Ecto neural progenitor cell (in vitro differentiated cells): Measurements from ENCODE around the gene LIPC.

Experiments used
- DNase-seq: peaks from one replicate; pipeline ENCODE4 v3.0.0-alpha.2; 2018; ENCODE audit warnings: low spot score

Gene LIPC

DNA sequence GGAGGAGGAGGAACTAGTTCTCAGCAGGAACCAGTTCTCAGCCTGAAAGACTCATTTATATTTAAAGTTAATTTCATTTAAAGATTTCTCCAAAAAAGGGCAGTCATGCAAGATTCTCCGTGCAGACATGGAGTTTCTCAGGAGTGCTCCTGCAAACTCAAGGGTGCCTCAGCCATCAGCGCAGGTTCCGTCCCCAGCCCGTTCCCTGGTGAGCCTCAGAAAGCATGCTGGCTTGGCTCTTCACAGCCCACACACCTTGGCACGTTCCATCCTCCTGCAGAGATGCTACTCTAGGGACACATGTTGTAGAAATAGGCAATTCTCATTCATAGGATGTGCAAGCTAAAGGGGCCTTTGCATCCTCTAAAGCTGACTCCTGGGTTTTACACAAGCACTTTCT, 123.0 kb downstream of the LIPC start:
- no peak for DNase-seq

GRCh38 chr15:58555162-58556027, 123.6 kb downstream of the LIPC start:
- DNase-seq = no peak

GRCh38 chr15:58556028-58556361, 124.2 kb downstream of the LIPC start:
- DNase-seq = no peak

DNA sequence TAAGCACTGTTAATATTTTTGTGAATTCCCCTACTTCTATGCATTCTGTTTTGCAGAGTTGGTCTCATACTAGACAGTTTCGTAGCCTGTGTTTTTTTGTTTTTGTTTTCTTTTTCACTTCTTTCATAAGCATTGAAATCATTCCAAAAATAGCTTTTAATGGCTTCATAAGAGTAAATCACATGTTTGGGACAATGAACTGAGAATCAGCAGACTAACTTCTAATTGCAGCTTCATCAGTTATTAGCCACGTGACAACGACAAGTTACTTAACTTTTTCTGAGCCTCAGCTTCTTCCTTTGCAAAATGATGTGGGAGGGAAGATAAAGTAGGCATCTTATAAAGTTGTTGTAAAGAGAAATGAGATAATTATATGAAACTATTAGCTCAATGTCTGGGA, 124.8 kb downstream of the LIPC start:
- no peak for DNase-seq

GRCh38 chr15:58558777-58559176, 127.0 kb downstream of the LIPC start:
- no peak for DNase-seq

DNA sequence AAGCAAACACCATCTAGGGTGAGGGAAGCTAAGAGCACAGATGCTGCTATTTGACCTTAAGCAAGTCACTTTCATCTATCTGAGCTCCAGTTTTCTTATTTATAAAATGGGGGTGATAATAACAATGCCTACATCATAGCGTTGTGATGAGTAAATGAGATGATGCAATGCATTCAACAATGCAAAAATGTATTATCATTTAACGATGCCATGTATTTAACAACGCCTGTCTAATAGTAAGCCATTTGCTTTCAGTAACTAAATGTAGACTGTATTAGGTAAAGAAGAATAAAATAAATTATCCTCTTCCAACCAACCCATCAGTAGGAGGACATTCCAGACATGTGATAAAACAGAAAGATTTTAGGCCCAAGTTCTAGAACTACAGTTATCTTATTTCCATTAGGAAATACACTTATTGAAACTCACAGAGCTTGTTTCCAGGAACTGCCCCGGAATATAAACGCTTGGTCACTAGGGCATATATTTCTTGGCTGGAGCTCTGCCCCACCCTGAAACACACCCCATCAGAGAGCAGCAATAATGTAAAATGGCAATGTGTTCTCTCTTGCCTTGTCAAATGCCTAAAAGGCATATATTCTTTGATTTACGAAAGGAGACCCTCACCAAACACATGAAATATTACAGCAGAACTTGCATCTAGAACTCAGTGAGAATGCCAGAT, 128.3 kb downstream of the LIPC start:
- no peak for DNase-seq

DNA sequence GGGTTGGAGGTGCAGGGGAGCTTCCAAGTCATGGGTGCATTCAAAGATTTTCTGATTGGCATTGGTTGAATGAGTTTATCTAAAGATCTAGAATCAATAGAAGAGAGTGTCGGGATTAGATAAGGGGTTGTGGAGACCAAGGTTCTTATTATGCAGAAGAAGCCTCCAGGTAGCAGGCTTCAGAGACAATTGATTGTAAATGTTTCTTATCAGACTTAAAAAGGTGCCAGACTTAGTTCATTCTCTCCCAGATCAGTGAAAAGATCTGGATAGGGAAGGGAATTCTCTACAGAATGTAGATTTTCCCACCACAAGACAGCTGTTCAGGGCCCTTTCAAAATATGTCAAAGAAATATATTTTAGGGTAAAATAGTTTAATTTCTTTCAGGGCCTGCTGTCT, 129.5 kb downstream of the LIPC start:
- DNase-seq = no peak

- no peak for DNase-seq
These were observed 130.3 kb downstream of the LIPC start for GRCh38 chr15:58562135-58562534.

- no peak for DNase-seq
These were observed 133.2 kb downstream of the LIPC start for GRCh38 chr15:58564981-58565380.

DNA sequence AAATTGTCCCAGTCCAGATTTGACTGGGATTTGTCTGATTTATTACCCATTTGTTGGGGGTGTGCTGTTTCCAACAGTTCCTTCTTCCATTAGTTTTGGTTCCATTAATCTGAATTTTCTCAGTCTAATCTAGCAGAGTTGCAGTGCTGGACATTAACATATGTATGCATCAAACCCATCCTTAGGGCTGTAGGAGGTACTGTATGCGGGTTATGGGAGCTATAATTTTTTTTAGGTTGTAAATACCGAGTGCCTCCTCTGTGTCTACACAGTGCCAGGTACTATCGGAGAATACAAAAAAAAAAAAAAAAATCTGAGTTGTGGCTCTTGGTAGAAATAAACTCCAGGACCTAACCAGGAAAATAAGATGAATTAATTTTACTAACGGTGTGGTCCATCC, 133.8 kb downstream of the LIPC start:
- no peak for DNase-seq

DNA sequence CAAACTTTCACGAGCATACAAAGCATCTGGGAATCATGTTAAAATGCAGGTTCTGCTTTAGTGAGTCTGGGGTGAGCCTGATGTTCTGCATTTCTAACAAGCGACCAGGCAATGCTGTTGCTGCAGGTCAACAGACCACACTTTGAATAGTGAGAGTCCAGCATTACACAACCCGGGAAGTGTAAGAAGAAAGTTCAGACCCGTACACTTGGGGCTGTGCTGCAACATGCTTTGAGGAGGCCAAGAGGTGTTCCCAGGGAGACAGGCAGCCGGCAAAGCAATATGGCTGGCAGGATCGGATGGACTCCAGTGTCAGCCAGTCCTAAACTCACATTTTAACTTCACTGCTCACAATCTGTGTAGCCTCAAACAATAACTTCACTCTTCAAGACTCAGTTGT, 134.2 kb downstream of the LIPC start:
- DNase-seq = no peak

GRCh38 chr15:58568157-58568571, 136.4 kb downstream of the LIPC start:
- DNase-seq = no peak

GRCh38 chr15:58569455-58569854, 137.7 kb downstream of the LIPC start:
- DNase-seq = no peak

- no peak for DNase-seq
These were observed 139.7 kb downstream of the LIPC start for GRCh38 chr15:58571491-58571890.

GRCh38 chr15:58572521-58572920, 140.7 kb downstream of the LIPC start:
- no peak for DNase-seq

DNA sequence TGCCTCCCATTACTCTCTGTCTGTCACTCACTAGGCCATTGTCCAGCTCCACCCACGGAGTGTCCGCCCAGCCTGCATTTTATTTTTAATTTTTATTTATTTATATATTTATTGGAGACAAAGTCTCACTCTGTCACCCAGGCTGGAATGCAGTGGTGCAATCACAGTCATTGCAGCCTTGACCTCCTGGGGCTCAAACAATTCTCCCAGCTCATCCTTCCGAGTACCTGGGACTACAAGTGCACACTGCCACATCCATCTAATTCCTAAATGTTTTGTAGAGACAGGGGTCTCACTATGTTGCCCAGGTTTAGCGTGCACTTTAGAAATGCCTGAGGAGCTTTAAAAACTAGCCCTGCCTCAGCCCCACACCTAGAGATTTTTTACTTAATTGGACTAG, 141.5 kb downstream of the LIPC start:
- no peak for DNase-seq

DNA sequence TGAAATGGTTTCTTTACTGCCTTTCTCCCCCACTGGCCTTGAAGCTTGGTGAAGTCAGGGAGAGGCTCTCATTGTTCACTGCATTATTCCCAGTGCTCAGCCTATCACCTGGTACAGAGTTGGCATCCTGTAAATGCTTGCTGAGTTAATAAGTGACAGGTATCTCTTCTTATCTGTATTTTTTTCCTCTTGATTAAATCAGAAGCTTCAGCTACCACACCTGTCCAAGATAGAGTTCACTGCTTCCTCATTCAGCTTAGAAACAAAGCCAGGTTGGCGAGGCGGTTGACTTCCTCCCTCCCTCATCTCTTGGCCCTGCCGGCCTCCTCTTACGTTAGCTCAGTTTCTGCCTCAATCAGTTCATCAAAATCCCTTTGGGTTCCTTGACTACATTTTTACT, 142.8 kb downstream of the LIPC start:
- no peak for DNase-seq

DNA sequence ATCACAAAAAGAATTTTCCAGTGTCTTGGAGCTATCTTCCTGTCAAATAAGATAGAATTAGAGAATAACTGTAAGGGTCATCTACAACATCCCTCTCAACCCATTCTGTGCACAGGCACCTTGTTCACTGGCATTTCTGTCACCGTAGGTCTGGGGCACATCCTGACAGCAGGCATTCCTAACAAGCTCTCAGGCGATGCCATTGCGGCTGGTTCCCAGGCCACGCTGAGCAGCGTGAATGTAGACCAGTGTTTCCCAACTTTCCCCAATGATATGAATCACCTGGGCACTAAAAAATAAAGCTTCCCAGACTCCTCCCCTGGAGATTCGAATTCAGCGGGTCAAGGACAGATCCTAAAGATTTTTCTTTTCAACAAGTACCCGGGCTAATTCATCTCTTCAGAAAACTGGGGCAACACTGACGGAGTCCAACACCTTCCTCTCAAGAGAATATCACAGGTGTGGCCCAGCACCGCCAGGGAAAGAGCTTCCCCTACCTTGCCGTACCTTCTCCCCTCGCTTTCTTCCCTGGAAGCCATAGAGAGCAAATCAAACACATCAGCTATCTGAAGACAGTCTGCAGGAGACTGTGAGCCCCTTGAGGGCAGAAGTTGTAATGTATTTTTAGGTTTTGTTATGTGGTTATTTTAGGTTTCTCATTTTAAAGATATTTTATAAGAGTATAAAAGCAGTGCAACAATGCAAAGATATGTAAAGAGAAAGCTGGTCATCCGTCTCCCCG, 143.4 kb downstream of the LIPC start:
- no peak for DNase-seq

DNA sequence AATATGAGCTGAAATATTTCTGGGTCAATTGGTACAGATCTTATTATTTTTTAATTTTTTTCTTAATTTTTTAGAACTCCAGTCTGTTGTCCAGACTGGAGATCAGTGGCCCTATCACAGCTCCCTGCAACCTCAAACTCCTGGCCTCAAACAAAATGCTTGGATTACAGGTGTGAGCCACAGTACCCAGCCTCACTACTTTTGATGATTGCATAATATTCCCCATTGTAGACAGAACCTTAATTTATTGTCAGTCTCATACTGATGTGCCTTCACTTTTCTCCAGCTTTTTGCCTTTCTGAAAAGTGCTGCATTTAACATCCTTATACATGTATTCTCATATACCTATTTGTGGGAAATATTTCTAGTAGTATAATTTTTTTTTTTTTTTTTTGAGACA, 144.9 kb downstream of the LIPC start:
- DNase-seq = no peak

GRCh38 chr15:58582160-58582559, 150.4 kb downstream of the LIPC start:
- DNase-seq = no peak

DNA sequence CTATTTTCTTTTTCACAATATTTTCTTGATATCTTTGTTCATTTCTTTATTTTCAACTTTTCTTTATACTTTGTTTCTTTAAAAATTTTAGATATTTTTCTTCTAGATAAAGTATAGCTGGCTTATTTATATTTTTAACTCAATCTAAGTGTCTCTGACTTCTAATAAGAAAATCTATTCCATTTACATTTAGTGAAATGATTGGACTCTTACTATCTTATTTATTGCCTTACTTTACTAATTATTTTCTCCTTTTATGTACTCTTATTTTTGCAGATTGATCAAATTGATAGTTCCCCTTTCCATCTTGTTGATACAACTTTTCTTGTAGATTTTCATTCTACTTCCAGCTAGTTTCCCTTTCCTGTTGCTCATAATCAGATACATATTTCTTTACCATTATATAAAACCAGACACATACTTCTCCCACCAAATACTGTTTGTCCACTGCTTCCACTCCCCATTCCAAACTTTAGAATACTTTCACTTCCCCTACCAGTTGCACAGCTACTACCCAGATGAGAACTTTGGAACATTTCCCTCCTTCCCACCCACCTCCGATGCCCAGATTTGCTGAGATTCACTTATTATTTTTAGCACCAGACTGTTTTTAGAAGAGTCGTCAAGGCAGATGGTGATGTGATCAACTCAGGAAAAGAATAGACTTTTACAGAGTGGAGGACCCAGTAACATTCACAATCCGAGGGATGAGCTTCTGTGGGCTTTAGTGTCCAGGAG, 151.5 kb downstream of the LIPC start:
- no peak for DNase-seq

- DNase-seq = no peak
These were observed 153.1 kb downstream of the LIPC start for GRCh38 chr15:58584789-58585461.
